Measurements from ENCODE around the gene EFHD2.
"Not testable (repeated sequence)": the region's sequence is repeated elsewhere in the genome, so short reads cannot be mapped to it uniquely, and the experiment has no call there.

EFHD2 gene

GRCh38 chr1:15409388-15410222 is at the start of gene EFHD2:
EFHD2 (plus strand) TSS chr1:15409888; CDS start chr1:15409972, 84 bp downstream.
- no peak for FAIRE-seq

- FAIRE-seq, result no peak
Observed at GRCh38 chr1:15360700-15361099, 49.0 kb upstream of the EFHD2 start.

GRCh38 chr1:15362096-15362736 is 47.5 kb upstream of the EFHD2 start:
- no peak for FAIRE-seq

- FAIRE-seq, result no peak
Observed at GRCh38 chr1:15362737-15363128, 47.0 kb upstream of the EFHD2 start.

- no peak for FAIRE-seq
Observed at GRCh38 chr1:15364740-15365139, 44.9 kb upstream of the EFHD2 start.

GRCh38 chr1:15368888-15369287 is 40.8 kb upstream of the EFHD2 start:
- no peak for FAIRE-seq

- FAIRE-seq, result no peak
Observed at GRCh38 chr1:15370268-15370667, 39.4 kb upstream of the EFHD2 start.

GRCh38 chr1:15370781-15371520 is 38.7 kb upstream of the EFHD2 start:
- FAIRE-seq, result no peak

GRCh38 chr1:15371610-15372545 is 37.8 kb upstream of the EFHD2 start:
- no peak for FAIRE-seq

GRCh38 chr1:15378729-15379128 is 31.0 kb upstream of the EFHD2 start:
- FAIRE-seq, result no peak

- FAIRE-seq, result not testable (repeated sequence)
Observed at GRCh38 chr1:15379151-15379550, 30.5 kb upstream of the EFHD2 start.

GRCh38 chr1:15380601-15381508 is 28.8 kb upstream of the EFHD2 start:
- FAIRE-seq, result no peak

GRCh38 chr1:15381805-15382204 is 27.9 kb upstream of the EFHD2 start:
- no peak for FAIRE-seq

GRCh38 chr1:15382601-15383518 is 26.8 kb upstream of the EFHD2 start:
- FAIRE-seq, result no peak

- no peak for FAIRE-seq
Observed at GRCh38 chr1:15383810-15384209, 25.9 kb upstream of the EFHD2 start.

GRCh38 chr1:15384301-15384901 is 25.3 kb upstream of the EFHD2 start:
- FAIRE-seq, result no peak

- no peak for FAIRE-seq
Observed at GRCh38 chr1:15385420-15385819, 24.3 kb upstream of the EFHD2 start.

- FAIRE-seq, result no peak
Observed at GRCh38 chr1:15386164-15386749, 23.4 kb upstream of the EFHD2 start.

- FAIRE-seq, result no peak
Observed at GRCh38 chr1:15388201-15388880, 21.3 kb upstream of the EFHD2 start.
